Omental fat pad (tissue), 4 donors: ENCODE data around the gene RNF115. TPM values are rescaled to one million over a fixed set of nuclear protein-coding genes. Genes with fewer than 3 reads are reported as not detected.
"Not testable (repeated sequence)": the region's sequence is repeated elsewhere in the genome, so short reads cannot be mapped to it uniquely, and the experiment has no call there.

ENCODE experiments used
- ATAC-seq: fragments of 150-250 bp; one replicate; pipeline ENCODE4 v1.9.1; 2016; ENCODE audit warnings: mild to moderate bottlenecking, moderate library complexity; ENCODE audit not compliant: low FRiP score
- DNase-seq: peaks from one replicate; pipeline ENCODE4 v3.0.0-alpha.2; 2019; ENCODE audit warnings: low spot score
- total RNA-seq, 4 donors: library from RNA; depleted of rRNA; stranded (reverse); fragments of >200 nt; gene quantifications; one replicate each; pipeline ENCODE4 v1.1.0, GENCODE V29; 2016
- TF ChIP-seq, protein P1 (sequence below), 3 donors: fragments of 450-650 bp; IDR thresholded peaks; one replicate each; pipeline ENCODE4 v1.5.1; 2016 to 2017; ENCODE audit warnings: antibody characterized with exemption in 3 of 3, mild to moderate bottlenecking in 3 of 3, moderate library complexity in 2 of 3

Gene RNF115
- total RNA-seq, 4 donors from 2014 or later: 12.3 to 41.3 (median 14.3) TPM

GRCh38 chr1:145845514-145846161, 21.7 kb upstream of the RNF115 start, which contains the start of gene NUDT17:
Gene NUDT17 (plus strand): TSS chr1:145845630. CDS start chr1:145845641, 11 bp downstream.
- DNase-seq (peak; percentile 40), ATAC-seq (peak; percentile 79)
- TF ChIP-seq, protein P1, sequence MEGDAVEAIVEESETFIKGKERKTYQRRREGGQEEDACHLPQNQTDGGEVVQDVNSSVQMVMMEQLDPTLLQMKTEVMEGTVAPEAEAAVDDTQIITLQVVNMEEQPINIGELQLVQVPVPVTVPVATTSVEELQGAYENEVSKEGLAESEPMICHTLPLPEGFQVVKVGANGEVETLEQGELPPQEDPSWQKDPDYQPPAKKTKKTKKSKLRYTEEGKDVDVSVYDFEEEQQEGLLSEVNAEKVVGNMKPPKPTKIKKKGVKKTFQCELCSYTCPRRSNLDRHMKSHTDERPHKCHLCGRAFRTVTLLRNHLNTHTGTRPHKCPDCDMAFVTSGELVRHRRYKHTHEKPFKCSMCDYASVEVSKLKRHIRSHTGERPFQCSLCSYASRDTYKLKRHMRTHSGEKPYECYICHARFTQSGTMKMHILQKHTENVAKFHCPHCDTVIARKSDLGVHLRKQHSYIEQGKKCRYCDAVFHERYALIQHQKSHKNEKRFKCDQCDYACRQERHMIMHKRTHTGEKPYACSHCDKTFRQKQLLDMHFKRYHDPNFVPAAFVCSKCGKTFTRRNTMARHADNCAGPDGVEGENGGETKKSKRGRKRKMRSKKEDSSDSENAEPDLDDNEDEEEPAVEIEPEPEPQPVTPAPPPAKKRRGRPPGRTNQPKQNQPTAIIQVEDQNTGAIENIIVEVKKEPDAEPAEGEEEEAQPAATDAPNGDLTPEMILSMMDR (IDR thresholded peaks at IDR 0.05): peak in 2 of 3 donors; percentile 58 to 77

GRCh38 chr1:145845144-145845513, 21.2 kb upstream of the RNF115 start:
- TF ChIP-seq, protein P1 (IDR thresholded peaks at IDR 0.05): no peak
- ATAC-seq (peak; percentile 9), DNase-seq (no peak)

DNA sequence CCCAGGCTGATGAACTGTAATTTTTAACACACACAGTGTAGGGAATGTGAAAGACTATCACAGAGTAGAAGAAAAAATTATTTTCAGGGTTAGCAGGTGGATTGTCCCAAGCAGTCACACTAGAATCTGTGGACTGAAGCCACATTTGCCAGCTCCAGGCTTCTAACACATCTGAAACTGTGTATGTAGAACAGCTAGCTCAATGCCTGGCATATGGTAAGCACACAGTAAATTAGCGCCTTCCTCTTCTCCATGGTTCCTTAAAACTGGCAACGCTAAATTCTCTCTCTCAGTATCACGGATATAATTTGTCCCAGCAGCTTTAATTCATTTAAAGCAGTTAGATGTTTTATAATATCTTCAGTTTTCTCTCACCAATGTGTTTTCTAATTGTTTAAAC, 19.1 kb upstream of the RNF115 start:
- ATAC-seq: no peak
- DNase-seq: no peak
- TF ChIP-seq, protein P1 (IDR thresholded peaks at IDR 0.05): no peak

- no peak for ATAC-seq
- TF ChIP-seq, protein P1 (IDR thresholded peaks at IDR 0.05): no peak
- DNase-seq: no peak
Measured at GRCh38 chr1:145837656-145838055, 13.8 kb upstream of the RNF115 start.

- not testable (repeated sequence) for ATAC-seq, DNase-seq
Measured at GRCh38 chr1:145830810-145831209, 6.9 kb upstream of the RNF115 start.

- TF ChIP-seq, protein P1 (IDR thresholded peaks at IDR 0.05): no peak
- DNase-seq: no peak
- ATAC-seq: no peak
Measured at GRCh38 chr1:145828367-145829026, 4.6 kb upstream of the RNF115 start.

- DNase-seq (no peak), ATAC-seq (no peak)
- TF ChIP-seq, protein P1 (IDR thresholded peaks at IDR 0.05): no peak
Measured at GRCh38 chr1:145827966-145828365, 4.1 kb upstream of the RNF115 start.
